ENCODE results near the gene BDKRB2.

Gene BDKRB2

GRCh38 chr14:96274543-96274942 lies 69.9 kb downstream of the BDKRB2 start:
- DNase-seq, result no peak

DNA sequence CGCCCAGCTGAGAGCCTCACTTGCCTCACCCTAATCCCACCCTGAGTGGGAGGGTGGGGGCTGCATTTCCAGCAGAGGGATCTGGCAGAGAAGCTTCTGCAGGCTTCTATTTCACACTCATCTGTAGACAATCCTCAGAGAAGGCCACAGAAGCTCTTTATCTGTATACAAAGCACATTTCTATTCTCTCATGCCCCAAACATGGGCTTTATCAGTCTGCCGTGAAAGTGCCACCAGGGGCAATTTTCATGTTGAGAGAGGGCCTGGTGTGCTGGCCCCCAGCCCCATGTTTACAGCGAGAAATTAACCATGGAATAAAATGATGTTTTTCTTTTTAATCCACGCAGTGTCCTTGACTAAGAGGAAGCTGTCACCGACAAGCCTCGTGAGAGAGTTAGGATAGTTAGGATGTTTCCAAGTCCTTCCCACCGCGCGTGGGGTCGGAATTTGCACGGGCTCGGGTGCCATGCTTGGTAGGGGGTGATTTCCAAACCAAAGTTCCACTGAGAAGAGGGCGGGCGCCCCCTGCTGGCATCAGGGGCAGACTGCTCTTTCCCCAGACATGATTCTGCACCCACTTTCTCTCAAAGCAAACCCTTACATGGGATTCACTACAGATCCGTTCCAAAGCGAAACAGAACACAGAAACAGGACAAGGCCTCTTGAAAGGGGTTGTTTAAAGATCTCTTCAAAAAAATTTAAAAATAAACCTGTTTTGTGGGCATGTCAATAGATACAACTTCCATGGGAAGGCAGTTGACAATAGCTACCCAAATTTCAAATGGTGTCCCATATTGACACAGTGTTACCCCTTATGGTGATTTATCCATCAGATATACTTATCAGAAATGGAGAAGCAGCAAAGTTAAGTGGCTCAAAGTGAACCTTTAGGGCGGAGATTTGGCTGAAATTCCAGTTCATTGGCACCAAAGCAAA lies 70.8 kb downstream of the BDKRB2 start:
- peak; percentile 60 for DNase-seq

- DNase-seq, result no peak
Observed at GRCh38 chr14:96277890-96278289, 73.3 kb downstream of the BDKRB2 start.

- no peak for DNase-seq
Observed at GRCh38 chr14:96279564-96279963, 74.9 kb downstream of the BDKRB2 start.

- no peak for DNase-seq
Observed at GRCh38 chr14:96280104-96280503, 75.5 kb downstream of the BDKRB2 start.

GRCh38 chr14:96281486-96281885 lies 76.8 kb downstream of the BDKRB2 start:
- DNase-seq, result no peak

DNA sequence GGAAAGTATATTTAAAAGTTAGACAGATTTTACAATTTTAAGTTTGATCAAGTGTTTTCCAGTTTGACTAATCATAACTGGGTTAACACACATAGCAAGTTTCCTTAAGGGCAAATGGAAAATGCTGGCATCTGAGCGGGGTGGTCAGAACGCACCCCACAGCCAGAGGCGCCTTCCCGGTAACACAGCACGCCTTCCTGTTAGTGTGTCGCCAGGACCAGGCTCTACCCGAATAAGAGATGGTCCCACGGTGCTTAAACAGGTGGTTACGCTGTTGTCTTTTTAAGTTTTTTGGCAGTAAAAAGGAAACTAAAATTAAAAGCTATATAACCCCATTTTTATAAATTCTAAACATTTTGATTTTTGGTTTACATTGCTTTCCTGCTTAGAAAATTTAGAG lies 79.4 kb downstream of the BDKRB2 start:
- no peak for DNase-seq

GRCh38 chr14:96284430-96284829 lies 79.8 kb downstream of the BDKRB2 start:
- no peak for DNase-seq

DNA sequence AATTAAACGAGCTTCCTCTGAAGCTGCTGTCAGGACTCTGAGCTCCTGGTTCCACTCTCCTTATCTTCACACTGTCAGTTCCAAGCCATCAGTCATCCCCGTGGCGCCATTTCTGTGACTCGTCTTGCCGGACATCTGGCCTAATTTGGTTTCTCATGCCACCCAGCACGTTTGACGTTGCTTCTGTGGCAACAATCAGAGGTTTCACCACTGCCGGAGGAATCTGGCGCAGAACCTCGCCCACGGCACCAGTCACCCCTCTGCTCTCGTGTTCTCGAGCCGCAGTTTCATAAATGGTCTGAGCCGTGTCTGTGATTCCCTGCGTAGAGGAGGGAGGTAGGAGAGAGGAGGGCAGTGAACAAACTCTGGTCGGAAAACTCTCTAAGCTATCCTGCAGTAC lies 81.0 kb downstream of the BDKRB2 start:
- no peak for DNase-seq

- no peak for DNase-seq
Observed at GRCh38 chr14:96286251-96286650, 81.6 kb downstream of the BDKRB2 start.

DNA sequence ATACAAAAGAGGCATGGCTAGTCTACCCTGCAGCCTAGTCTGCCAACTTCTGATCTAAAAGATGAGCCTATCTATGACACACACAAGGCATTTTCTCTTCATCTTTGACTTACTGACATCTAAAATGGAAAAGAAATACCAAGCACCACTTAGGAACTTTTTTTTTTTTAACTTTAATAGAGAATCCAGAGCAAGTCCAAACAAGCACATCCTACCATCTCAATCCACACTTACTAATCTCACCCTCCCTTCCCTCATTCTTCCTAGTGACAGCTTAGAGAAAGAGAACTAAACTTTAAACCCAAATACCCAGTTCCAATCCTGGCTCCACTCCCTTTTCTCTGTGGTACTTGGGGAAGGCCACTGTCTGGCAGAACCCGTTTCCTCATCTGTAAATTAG lies 83.2 kb downstream of the BDKRB2 start:
- no peak for DNase-seq

All from RPMI8226 (cell line).